ENCODE results near the gene ASXL3.
A peak's percentile ranks its signal among the peaks of the same experiment; 100 is the strongest.

Gene ASXL3

DNA sequence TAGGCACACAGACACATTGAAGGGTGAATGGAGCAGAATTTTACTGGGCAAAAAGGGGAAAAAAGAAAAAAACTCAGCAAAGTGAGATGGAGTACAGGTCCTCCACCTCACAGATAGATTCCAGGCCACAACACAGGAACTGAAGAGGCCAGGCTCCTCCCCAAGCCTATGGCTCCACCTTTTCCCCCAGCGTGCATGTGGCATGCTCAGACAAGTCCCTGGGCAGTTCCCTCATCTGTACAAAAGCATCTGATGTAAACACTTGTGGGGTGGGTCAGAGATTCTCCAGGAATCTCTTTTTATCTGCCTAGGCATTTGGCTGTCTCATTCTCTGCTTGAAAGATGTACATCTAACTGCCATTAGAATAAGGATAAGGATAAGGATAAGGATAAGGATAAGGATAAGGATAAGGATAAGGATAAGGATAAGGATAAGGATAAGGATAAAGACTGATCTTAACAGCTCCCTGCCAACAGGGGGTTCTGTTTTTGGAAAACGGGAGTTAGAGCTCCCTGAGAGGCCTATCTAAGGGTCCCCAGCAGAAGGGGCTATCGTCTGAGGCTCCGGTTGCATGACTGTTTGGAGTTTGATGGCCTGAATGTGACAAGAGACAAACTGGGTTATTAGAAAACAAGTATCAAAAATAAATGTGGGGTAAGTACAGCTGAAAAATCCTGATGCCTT lies 17.2 kb upstream of the ASXL3 start:
- TF ChIP-seq POLR2A (IDR thresholded peaks at IDR 0.05; ENCODE audit: low read depth, low read length): no peak
- no peak for TF ChIP-seq PAX5 (IDR thresholded peaks at IDR 0.05; ENCODE audit: insufficient read depth, low read length, severe bottlenecking)
- TF ChIP-seq SPI1 (IDR thresholded peaks at IDR 0.05; ENCODE audit: low read depth, low read length): no peak
- no peak for TF ChIP-seq TAF1 (IDR thresholded peaks at IDR 0.05; ENCODE audit: low read depth, low read length)
- TF ChIP-seq POLR2AphosphoS5 (IDR thresholded peaks at IDR 0.05; ENCODE audit: low read depth, low read length): no peak
- DNase-seq (ENCODE audit: insufficient read length, low spot score) (no peak), FAIRE-seq (no peak)

DNA sequence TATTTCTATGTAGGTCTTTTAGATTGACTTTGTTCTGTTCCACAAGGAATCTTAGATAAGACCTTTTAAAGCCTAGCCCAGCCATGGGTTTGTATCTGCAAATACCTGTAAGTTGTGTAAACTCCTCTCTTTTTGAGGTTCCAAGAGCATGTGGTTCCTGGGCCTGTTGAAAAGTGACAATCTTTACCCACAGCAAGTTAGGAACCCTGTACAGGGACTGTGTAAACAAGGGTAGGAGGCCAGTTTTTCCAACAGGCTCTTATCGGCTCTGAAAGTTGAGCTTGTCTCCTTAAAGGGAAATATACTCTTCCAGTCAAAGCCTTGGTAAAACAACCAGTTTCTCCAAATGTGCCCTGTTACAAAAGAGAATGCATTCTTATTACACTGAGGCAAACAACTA lies 15.3 kb upstream of the ASXL3 start:
- DNase-seq (ENCODE audit: insufficient read length, low spot score) (no peak), FAIRE-seq (no peak)
- TF ChIP-seq POLR2A (IDR thresholded peaks at IDR 0.05; ENCODE audit: low read depth, low read length) (no peak), PAX5 (IDR thresholded peaks at IDR 0.05; ENCODE audit: insufficient read depth, low read length, severe bottlenecking) (no peak), POLR2AphosphoS5 (IDR thresholded peaks at IDR 0.05; ENCODE audit: low read depth, low read length) (no peak), SPI1 (IDR thresholded peaks at IDR 0.05; ENCODE audit: low read depth, low read length) (no peak), TAF1 (IDR thresholded peaks at IDR 0.05; ENCODE audit: low read depth, low read length) (no peak), POU2F2 (IDR thresholded peaks at IDR 0.05; ENCODE audit: low read depth, low read length) (no peak)

DNA sequence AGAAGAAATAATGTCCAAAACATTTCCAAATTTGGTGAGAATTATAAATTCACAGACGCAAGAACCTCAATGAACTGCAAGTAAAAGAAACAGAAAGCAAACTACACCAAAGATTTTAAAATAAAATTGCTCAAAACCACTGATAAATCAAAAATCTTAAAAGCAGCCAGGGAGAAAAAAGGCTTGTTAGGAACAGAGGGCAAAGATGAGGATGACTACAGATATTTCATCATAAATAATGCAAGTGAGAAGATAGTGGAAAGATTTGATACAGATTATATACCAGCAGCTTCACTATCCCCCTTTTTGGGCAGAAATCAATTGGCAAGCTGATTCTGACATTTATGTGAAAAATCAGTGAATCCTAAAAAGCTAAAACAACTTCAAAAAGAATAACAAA lies 10.3 kb upstream of the ASXL3 start:
- no peak for FAIRE-seq
- no peak for TF ChIP-seq POLR2AphosphoS5 (IDR thresholded peaks at IDR 0.05; ENCODE audit: low read depth, low read length)
- no peak for TF ChIP-seq POU2F2 (IDR thresholded peaks at IDR 0.05; ENCODE audit: low read depth, low read length)
- TF ChIP-seq POLR2A (IDR thresholded peaks at IDR 0.05; ENCODE audit: low read depth, low read length): no peak
- no peak for TF ChIP-seq SPI1 (IDR thresholded peaks at IDR 0.05; ENCODE audit: low read depth, low read length)
- no peak for TF ChIP-seq PAX5 (IDR thresholded peaks at IDR 0.05; ENCODE audit: insufficient read depth, low read length, severe bottlenecking)
- no peak for TF ChIP-seq TAF1 (IDR thresholded peaks at IDR 0.05; ENCODE audit: low read depth, low read length)

DNA sequence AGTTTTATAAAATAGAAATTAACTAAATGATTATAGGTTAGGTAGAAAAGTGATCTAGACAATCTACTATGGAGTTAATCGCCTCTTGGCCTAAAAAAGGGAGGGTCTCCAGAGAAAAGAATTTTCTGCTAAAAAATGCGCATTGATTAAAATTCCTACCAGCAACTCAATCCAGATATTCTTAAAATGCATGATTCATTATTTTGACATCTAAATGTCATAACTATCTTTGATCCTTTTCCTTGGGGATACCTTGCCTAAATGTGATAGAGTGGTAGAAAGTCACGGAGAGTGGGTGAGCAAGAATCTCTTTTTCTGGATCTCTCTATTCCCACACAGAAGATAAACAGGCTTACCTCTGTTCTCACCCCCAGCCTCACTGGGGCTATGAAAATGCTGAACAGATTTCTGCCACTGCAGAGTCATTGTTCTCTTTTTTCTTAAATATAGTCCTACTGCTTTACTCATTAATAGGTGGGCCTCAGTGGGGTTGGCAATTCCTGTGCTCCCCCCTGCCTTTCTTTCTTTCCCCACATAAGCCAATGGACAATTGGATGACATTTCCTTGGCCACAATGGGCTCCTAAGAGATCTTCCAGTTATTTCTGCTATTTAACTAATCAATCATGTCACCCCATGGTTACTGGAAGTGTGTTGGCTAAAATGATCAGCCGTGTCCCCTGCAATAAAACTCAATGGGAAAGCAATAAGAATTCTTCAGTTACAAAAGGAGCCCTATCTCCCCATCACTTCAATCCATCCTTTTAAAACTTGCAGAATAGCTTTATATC lies 5.8 kb upstream of the ASXL3 start:
- TF ChIP-seq SPI1 (IDR thresholded peaks at IDR 0.05; ENCODE audit: low read depth, low read length): no peak
- no peak for TF ChIP-seq POLR2AphosphoS5 (IDR thresholded peaks at IDR 0.05; ENCODE audit: low read depth, low read length)
- no peak for TF ChIP-seq POU2F2 (IDR thresholded peaks at IDR 0.05; ENCODE audit: low read depth, low read length)
- no peak for TF ChIP-seq POLR2A (IDR thresholded peaks at IDR 0.05; ENCODE audit: low read depth, low read length)
- no peak for DNase-seq (ENCODE audit: insufficient read length, low spot score)
- no peak for FAIRE-seq

More for the DNA sequence above, 10.3 kb upstream of the ASXL3 start:
- no peak for DNase-seq (ENCODE audit: insufficient read length, low spot score)

DNA sequence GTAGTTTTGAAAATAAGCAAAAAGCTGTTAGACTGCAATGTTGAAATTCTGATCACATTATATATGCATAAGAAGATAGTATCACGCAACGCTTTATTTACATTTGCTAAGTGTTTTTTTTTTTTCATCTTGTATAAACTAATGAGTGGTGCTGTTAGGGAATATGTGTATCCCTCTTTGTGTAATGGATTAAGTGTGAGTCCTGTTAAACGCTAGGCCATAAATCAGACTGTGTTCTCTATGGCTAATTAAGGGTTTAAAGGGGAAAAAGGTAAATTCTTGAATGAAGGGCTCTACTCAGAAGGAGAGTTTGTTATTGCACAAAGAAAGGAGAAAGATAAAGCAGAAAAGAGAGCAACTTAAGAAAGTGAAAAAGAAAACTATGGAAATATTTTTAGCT lies 4.8 kb upstream of the ASXL3 start:
- no peak for TF ChIP-seq SPI1 (IDR thresholded peaks at IDR 0.05; ENCODE audit: low read depth, low read length)
- TF ChIP-seq PAX5 (IDR thresholded peaks at IDR 0.05; ENCODE audit: insufficient read depth, low read length, severe bottlenecking): no peak
- DNase-seq (ENCODE audit: insufficient read length, low spot score) (no peak), FAIRE-seq (no peak)

DNA sequence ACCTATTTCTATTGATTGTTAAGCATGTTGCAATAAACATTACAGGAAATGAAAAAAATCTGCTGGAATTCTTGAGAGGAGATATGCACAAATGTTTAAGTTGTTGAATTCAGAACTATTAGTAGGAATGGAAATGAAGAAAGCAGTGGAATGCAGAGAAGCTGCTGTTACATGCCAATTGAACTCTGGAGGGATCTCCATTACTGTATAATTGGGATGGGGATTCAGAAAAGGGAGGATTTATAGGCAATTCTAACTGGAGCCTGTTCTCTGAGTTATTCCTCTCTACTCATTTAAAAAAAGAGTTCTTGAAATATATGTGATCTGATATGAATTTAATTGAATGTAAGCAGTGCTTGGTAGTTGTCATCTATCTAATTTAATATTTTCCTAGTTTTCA lies 2.6 kb upstream of the ASXL3 start:
- DNase-seq (ENCODE audit: insufficient read length, low spot score) (no peak), FAIRE-seq (no peak)
- no peak for TF ChIP-seq POLR2AphosphoS5 (IDR thresholded peaks at IDR 0.05; ENCODE audit: low read depth, low read length)
- no peak for TF ChIP-seq POLR2A (IDR thresholded peaks at IDR 0.05; ENCODE audit: low read depth, low read length)
- no peak for TF ChIP-seq SPI1 (IDR thresholded peaks at IDR 0.05; ENCODE audit: low read depth, low read length)
- no peak for TF ChIP-seq POU2F2 (IDR thresholded peaks at IDR 0.05; ENCODE audit: low read depth, low read length)
- no peak for TF ChIP-seq PAX5 (IDR thresholded peaks at IDR 0.05; ENCODE audit: insufficient read depth, low read length, severe bottlenecking)
- TF ChIP-seq TAF1 (IDR thresholded peaks at IDR 0.05; ENCODE audit: low read depth, low read length): no peak

DNA sequence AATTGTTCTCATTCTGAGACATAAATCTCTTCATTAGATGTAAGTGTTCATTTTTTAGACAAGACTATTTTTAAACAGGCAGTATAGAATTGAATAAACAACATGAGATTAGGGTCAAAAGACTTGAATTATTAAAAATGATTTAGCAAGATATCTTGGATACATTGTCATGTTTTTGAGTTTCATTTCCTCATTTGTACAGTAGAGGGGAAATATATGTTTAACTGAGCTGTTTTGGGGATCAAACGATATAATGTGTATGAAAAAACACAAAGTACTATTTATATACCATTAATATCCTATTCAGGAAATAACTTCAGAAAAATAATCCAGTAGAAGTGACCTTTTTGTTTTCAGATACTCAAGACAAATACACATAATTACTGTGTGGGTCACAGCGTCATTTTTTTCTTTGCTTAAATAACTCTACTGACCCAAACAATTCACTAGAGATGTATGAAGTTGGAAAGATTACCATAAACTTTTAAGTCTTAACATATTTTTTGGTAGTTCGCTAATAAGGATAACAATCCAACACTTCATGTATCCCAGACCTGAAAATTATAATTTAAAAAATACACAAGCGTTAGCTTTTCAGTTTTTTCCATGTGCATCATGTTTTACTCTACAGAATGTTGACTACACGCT lies 896 bp upstream of the ASXL3 start:
- DNase-seq (ENCODE audit: insufficient read length, low spot score) (no peak), FAIRE-seq (no peak)
- TF ChIP-seq SPI1 (IDR thresholded peaks at IDR 0.05; ENCODE audit: low read depth, low read length) (peak; percentile 59; the same call in 1 of the 2 replicates), PAX5 (IDR thresholded peaks at IDR 0.05; ENCODE audit: insufficient read depth, low read length, severe bottlenecking) (no peak)

DNA sequence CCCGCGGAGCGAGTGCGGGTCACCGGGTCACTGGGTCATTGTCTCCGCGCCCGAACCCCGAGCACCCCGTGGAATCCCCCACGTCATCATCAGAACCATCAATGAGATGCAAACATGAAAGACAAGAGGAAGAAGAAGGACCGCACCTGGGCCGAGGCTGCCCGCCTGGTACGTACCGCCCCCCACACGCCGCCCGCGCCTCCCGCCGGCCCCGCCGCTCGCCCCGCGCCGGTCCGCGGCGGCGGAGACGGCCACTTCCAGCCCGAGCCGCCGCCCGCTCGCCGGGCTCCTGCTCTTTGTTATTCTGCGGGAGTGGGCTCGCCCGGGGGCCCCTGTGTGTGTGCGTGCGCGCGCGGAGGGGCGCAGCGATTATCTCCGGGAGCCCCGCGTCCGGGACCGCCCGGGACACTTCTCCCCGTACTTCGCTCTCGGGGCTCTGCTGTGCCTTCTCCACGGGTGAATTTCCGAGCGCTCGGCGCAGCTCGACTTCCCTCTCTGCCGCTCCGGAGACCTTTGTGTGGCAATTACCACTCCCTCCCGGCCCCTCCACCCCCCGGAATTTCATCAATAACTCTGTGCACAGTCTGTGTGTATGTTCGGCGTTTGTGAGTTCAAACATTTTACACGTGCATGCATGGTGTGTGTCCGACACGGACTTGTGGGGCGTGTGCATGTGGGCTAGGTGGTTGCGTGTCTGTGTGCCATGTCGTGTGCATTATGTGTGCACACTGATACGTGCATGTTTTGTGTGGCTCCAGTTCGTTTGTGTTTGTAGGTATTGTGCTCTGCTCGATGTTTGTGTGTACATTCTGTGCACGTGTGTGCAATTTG lies 714 bp downstream of the ASXL3 start:
- DNase-seq (ENCODE audit: insufficient read length, low spot score) (peak; percentile 16), FAIRE-seq (peak; percentile 5)
- TF ChIP-seq POU2F2 (IDR thresholded peaks at IDR 0.05; ENCODE audit: low read depth, low read length) (no peak), POLR2AphosphoS5 (IDR thresholded peaks at IDR 0.05; ENCODE audit: low read depth, low read length) (no peak), TAF1 (IDR thresholded peaks at IDR 0.05; ENCODE audit: low read depth, low read length) (no peak), SPI1 (IDR thresholded peaks at IDR 0.05; ENCODE audit: low read depth, low read length) (no peak), POLR2A (IDR thresholded peaks at IDR 0.05; ENCODE audit: low read depth, low read length) (no peak), PAX5 (IDR thresholded peaks at IDR 0.05; ENCODE audit: insufficient read depth, low read length, severe bottlenecking) (no peak)

Data from GM12891 (cell line).